Liver (tissue), 3 donors: ENCODE data around the gene XRCC2.

Source experiments
- FOXA1 ChIP-seq: IDR thresholded peaks from 2 replicates; pipeline ENCODE4 v1.6.1; 2016; ENCODE audit warnings: antibody characterized with exemption
- FOXA2 ChIP-seq: IDR thresholded peaks from 2 replicates; pipeline ENCODE4 v1.6.1; 2016; ENCODE audit warnings: antibody characterized with exemption
- HNF4A ChIP-seq, 2 donors: conservative IDR thresholded peaks; 2 replicates each; pipeline ENCODE4 v1.6.1; 2016; ENCODE audit warnings: antibody characterized with exemption in 2 of 2, mild to moderate bottlenecking in 2 of 2
- RAD21 ChIP-seq, 2 donors: IDR thresholded peaks; 2 replicates each; pipeline ENCODE4 v1.6.1; 2016; ENCODE audit warnings: antibody characterized with exemption in 2 of 2, mild to moderate bottlenecking in 2 of 2
- RXRA ChIP-seq, 2 donors: IDR thresholded peaks; 2 replicates each; pipeline ENCODE4 v1.6.1; 2017 to 2018; ENCODE audit warnings: antibody characterized with exemption in 2 of 2, mild to moderate bottlenecking in 1 of 2
- TAF1 ChIP-seq: conservative IDR thresholded peaks from 2 replicates; pipeline ENCODE4 v1.6.1; 2016; ENCODE audit warnings: antibody characterized with exemption, mild to moderate bottlenecking
- TF ChIP-seq, protein P1 (sequence below): fragments of 150-350 bp; IDR thresholded peaks from 2 replicates; pipeline ENCODE4 v1.5.1; 2017; ENCODE audit warnings: improper control_type of control experiment, low read depth, low read length; ENCODE audit not compliant: missing input control
- TF ChIP-seq, protein P2 (sequence below): IDR thresholded peaks from 2 replicates; pipeline ENCODE4 v1.6.1; 2016; ENCODE audit warnings: antibody characterized with exemption
- TF ChIP-seq, protein P3 (sequence below): IDR thresholded peaks from 2 replicates; pipeline ENCODE4 v1.6.1; 2016; ENCODE audit warnings: antibody characterized with exemption, mild to moderate bottlenecking
- TF ChIP-seq, protein P4 (sequence below): IDR thresholded peaks from 2 replicates; pipeline ENCODE4 v1.6.1; 2016; ENCODE audit warnings: antibody characterized with exemption
- donor health status: healthy.
- donor health status: healthy.

DNA sequence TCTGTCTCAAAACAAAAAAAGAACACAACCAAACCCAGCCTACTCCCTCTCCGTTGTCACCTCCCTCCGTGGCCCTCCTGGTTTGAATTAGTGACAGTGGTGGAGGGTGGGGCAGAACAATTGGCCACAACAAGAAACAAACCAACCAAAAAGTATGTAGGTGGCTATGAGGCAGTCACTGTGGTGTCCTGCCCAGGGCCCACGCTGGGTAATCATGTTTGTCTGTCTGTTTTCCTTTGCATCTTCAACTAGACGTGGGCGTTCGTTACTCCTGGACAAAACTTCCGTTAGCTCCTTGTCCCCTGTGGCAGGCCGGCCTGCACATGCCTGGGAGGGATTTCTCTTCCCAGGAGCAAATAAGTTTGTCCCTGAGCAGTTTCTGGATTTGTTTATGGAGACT, 78.4 kb downstream of the XRCC2 start:
- TF ChIP-seq, protein P1, sequence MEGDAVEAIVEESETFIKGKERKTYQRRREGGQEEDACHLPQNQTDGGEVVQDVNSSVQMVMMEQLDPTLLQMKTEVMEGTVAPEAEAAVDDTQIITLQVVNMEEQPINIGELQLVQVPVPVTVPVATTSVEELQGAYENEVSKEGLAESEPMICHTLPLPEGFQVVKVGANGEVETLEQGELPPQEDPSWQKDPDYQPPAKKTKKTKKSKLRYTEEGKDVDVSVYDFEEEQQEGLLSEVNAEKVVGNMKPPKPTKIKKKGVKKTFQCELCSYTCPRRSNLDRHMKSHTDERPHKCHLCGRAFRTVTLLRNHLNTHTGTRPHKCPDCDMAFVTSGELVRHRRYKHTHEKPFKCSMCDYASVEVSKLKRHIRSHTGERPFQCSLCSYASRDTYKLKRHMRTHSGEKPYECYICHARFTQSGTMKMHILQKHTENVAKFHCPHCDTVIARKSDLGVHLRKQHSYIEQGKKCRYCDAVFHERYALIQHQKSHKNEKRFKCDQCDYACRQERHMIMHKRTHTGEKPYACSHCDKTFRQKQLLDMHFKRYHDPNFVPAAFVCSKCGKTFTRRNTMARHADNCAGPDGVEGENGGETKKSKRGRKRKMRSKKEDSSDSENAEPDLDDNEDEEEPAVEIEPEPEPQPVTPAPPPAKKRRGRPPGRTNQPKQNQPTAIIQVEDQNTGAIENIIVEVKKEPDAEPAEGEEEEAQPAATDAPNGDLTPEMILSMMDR, result no peak
- TF ChIP-seq, protein P2, sequence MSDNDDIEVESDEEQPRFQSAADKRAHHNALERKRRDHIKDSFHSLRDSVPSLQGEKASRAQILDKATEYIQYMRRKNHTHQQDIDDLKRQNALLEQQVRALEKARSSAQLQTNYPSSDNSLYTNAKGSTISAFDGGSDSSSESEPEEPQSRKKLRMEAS, result no peak
- TF ChIP-seq FOXA1 (no peak), HNF4A (conservative IDR thresholded peaks at IDR 0.05) (no peak), RXRA (IDR thresholded peaks at IDR 0.05) (no peak), TAF1 (no peak), FOXA2 (no peak), RAD21 (IDR thresholded peaks at IDR 0.05) (no peak)
- TF ChIP-seq, protein P3, sequence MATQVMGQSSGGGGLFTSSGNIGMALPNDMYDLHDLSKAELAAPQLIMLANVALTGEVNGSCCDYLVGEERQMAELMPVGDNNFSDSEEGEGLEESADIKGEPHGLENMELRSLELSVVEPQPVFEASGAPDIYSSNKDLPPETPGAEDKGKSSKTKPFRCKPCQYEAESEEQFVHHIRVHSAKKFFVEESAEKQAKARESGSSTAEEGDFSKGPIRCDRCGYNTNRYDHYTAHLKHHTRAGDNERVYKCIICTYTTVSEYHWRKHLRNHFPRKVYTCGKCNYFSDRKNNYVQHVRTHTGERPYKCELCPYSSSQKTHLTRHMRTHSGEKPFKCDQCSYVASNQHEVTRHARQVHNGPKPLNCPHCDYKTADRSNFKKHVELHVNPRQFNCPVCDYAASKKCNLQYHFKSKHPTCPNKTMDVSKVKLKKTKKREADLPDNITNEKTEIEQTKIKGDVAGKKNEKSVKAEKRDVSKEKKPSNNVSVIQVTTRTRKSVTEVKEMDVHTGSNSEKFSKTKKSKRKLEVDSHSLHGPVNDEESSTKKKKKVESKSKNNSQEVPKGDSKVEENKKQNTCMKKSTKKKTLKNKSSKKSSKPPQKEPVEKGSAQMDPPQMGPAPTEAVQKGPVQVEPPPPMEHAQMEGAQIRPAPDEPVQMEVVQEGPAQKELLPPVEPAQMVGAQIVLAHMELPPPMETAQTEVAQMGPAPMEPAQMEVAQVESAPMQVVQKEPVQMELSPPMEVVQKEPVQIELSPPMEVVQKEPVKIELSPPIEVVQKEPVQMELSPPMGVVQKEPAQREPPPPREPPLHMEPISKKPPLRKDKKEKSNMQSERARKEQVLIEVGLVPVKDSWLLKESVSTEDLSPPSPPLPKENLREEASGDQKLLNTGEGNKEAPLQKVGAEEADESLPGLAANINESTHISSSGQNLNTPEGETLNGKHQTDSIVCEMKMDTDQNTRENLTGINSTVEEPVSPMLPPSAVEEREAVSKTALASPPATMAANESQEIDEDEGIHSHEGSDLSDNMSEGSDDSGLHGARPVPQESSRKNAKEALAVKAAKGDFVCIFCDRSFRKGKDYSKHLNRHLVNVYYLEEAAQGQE, result no peak
- TF ChIP-seq, protein P4, sequence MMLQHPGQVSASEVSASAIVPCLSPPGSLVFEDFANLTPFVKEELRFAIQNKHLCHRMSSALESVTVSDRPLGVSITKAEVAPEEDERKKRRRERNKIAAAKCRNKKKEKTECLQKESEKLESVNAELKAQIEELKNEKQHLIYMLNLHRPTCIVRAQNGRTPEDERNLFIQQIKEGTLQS, result no peak
